Heart left ventricle (tissue), 16 donors: ENCODE data around the gene CABLES2. TPM values are rescaled to one million over a fixed set of nuclear protein-coding genes. Genes with fewer than 3 reads are reported as not detected.

Experiments
- ATAC-seq, 4 donors: fragments of 200-7000 bp; cut with Tn5 transposase; one replicate each; pipeline ENCODE4 v1.9.1; 2020 to 2022; ENCODE audit warnings: moderate library complexity in 4 of 4, mild to moderate bottlenecking in 3 of 4, moderate number of reproducible peaks in 1 of 4
- DNase-seq, 5 donors: peaks; one replicate each; pipeline ENCODE4 v3.0.0-alpha.2; 2020
- H3K27ac ChIP-seq, 12 donors: fragments of 200-600 bp; sonication (generic) in 4 of 12; one replicate each; pipeline versions ENCODE4 v1.5.0 to v1.8.0; 2016 to 2022; ENCODE audit warnings: mild to moderate bottlenecking in 2 of 12
- H3K27me3 ChIP-seq, 9 donors: fragments of 200-600 bp; sonication (generic) in 2 of 9; one replicate each; pipeline versions ENCODE4 v1.5.1 to v1.8.0; 2016 to 2022; ENCODE audit warnings: mild to moderate bottlenecking in 3 of 9
- H3K36me3 ChIP-seq, 9 donors: fragments of 200-600 bp; sonication (generic) in 2 of 9; one replicate each; pipeline versions ENCODE4 v1.5.0 to v1.8.0; 2018 to 2022; ENCODE audit warnings: mild to moderate bottlenecking in 2 of 9
- H3K4me1 ChIP-seq, 12 donors: fragments of 200-600 bp; sonication (generic) in 4 of 12; one replicate each; pipeline versions ENCODE4 v1.5.0 to v1.8.0; 2016 to 2022; ENCODE audit warnings: mild to moderate bottlenecking in 3 of 12
- H3K4me3 ChIP-seq, 12 donors: fragments of 200-600 bp; sonication (generic) in 4 of 12; one replicate each; pipeline versions ENCODE4 v1.5.0 to v1.8.0; 2017 to 2022; ENCODE audit warnings: mild to moderate bottlenecking in 9 of 12, moderate library complexity in 4 of 12
- H3K9me3 ChIP-seq, 12 donors: fragments of 200-600 bp; sonication (generic) in 4 of 12; one replicate each; pipeline versions ENCODE4 v1.5.0 to v1.8.0; 2016 to 2022; ENCODE audit warnings: mild to moderate bottlenecking in 1 of 12
- CTCF ChIP-seq, 12 donors: fragments of 200-600 bp; sonication (generic) in 4 of 12; IDR thresholded peaks; one replicate each; pipeline versions ENCODE4 v1.5.0 to v1.8.0; 2018 to 2022; ENCODE audit warnings: antibody characterized with exemption in 12 of 12, mild to moderate bottlenecking in 5 of 12
- POLR2A ChIP-seq, 2 donors: fragments of 450-650 bp; IDR thresholded peaks; one replicate each; pipeline ENCODE4 v1.6.1; 2017; ENCODE audit warnings: antibody characterized with exemption in 2 of 2, mild to moderate bottlenecking in 2 of 2, moderate library complexity in 2 of 2
- WGBS, 4 donors: extraction: QIAGEN DNeasy Blood & Tissue Kit in 2 of 4; methylation state at CpG; one replicate each; pipeline versions ENCODE4 v1.1.5 to v1.1.7; 2013 to 2018; 5-methylcytosine and 5-hydroxymethylcytosine counted together
- intact Hi-C, 10 donors: fragments of 100-400 bp; cut with DNase I; formaldehyde crosslinking; loops; one replicate each; pipeline versions ENCODE4 v1.11.1 to v1.14.2; 2022
- polyA plus RNA-seq, 2 donors: library from polyadenylated mRNA; stranded (reverse); fragments of 200-250 nt; gene quantifications; one replicate each; pipeline ENCODE4 v1.2.3, GENCODE V29; 2013
- total RNA-seq, 9 donors: library from RNA; depleted of rRNA in 2 of 9; stranded (reverse); fragments of >200 nt in 2 of 9; fragmentation: NEBNext Ultra II Directional in 3 of 9; extraction: Animal tissue kit (Norgen Biotek cat#: 25700) in 3 of 9; gene quantifications; one replicate each; pipeline versions ENCODE4 v1.1.0 to v1.2.4, GENCODE V29; 2016 to 2023
- donor health status: ischemic (EF 13 %, LVEDD 7.1; RV severe dilation, severe dysfunction).
- donor health status: healthy with polysubstance abuse.
- donor health status: DM: no; HTN: yes; CAD: no.
- donor health status: DM: no; HTN: no; CAD: no.
- donor health status: ischemic (EF 25% LVEDD 6.9; RV normal size, moderate dysfunction).
- donor health status: ischemic (EF 25% LVEDD 5.7; RV mildly dilated, moderate dysfunction).
- donor health status: healthy.
- donor health status: DM: yes; HTN: yes; CAD: no.
- donor health status: ischemic (EF 35%, LVEDD 5.7; RV mildly dilated, moderate dysfunction).
- donor health status: nonischemic (EF 11% LVEDD 7.7; RV severe dilation, severe dysfunction).
- donor health status: DM: yes; HTN: yes; CAD: no.
- donor health status: PGD.
- donor health status: ischemic (EF 29% LVEDD 5.4; RV normal size, mild dysfunction).
- donor health status: nonischemic (EF 23%, LVEDD 6.1; RV moderate dilation, normal function).

CABLES2 gene
- total and polyA plus RNA-seq, 11 donors: 2.9 to 12.0 (median 8.8) TPM

GRCh38 chr20:62354031-62354808, 52.9 kb downstream of the CABLES2 start:
- Histone ChIP-seq H3K27ac (peak overlapping the region in 11 of 12 donors; percentile 87 to 97 (median 93)), H3K4me1 (peaks cover 32 to 73% (median 62%) of the 10 kb centered on the region in 12 donors), H3K36me3 (peaks cover 0 to 33% (median 22%) of the 10 kb centered on the region in 9 donors), H3K4me3 (no peak overlapping the region), H3K27me3 (peaks cover 0 to 4% (median 0%) of the 10 kb centered on the region in 9 donors), H3K9me3 (peaks cover 0 to under 1% (median 0%) of the 10 kb centered on the region in 12 donors)
- TF ChIP-seq CTCF (IDR thresholded peaks at IDR 0.05) (no peak), POLR2A (IDR thresholded peaks at IDR 0.05) (no peak)
- ATAC-seq (no peak), DNase-seq (peak in 3 of 5 donors; percentile 20 to 57 (median 29))
- 69 to 76% (median 74%) methylated on average over 11 to 14 of the region's 14 CpGs for WGBS, 4 donors
- intact Hi-C loops: loop anchor here in 4 of 10 donors (5.0 to 10.0 kb wide), 4 partner anchors 42 to 52 kb away; partner anchors contain the start of gene ADRM1 (in 2 of the 4)

- ATAC-seq (no peak), DNase-seq (peak in 3 of 5 donors; percentile 22 to 53 (median 32))
- Histone ChIP-seq H3K4me1 (peaks cover 29 to 65% (median 55%) of the 10 kb centered on the region in 12 donors), H3K4me3 (no peak overlapping the region), H3K9me3 (peaks cover 0 to 8% (median 0%) of the 10 kb centered on the region in 12 donors), H3K27me3 (peaks cover 0 to 4% (median 0%) of the 10 kb centered on the region in 9 donors), H3K36me3 (peaks cover 0 to 33% (median 22%) of the 10 kb centered on the region in 9 donors), H3K27ac (peak overlapping the region; percentile 62 to 97 (median 91))
- TF ChIP-seq POLR2A (IDR thresholded peaks at IDR 0.05) (no peak), CTCF (IDR thresholded peaks at IDR 0.05) (no peak)
- intact Hi-C loops: loop anchor here in 5 of 10 donors (2.0 to 10.0 kb wide), 5 partner anchors 23 to 51 kb away; partner anchors contain the start of gene ADRM1 (in 2 of the 5)
- 79 to 91% (median 90%) methylated on average over 4 to 16 of the region's 16 CpGs for WGBS, 4 donors
Measured at GRCh38 chr20:62353289-62354030, 53.6 kb downstream of the CABLES2 start.

GRCh38 chr20:62352402-62353288, 54.4 kb downstream of the CABLES2 start:
- H3K4me3 ChIP-seq: no peak overlapping the region
- H3K36me3 ChIP-seq: peaks cover 0 to 40% (median 25%) of the 10 kb centered on the region in 9 donors
- peaks cover 0 to 4% (median 0%) of the 10 kb centered on the region in 9 donors for H3K27me3 ChIP-seq
- peaks cover 0 to 11% (median 0%) of the 10 kb centered on the region in 12 donors for H3K9me3 ChIP-seq
- H3K4me1 ChIP-seq: peaks cover 21 to 57% (median 47%) of the 10 kb centered on the region in 12 donors
- intact Hi-C loops: loop anchor here in 5 of 10 donors (2.0 to 10.0 kb wide), 5 partner anchors 24 to 50 kb away; partner anchors contain the start of gene ADRM1 (in 2 of the 5)
- no peak for TF ChIP-seq POLR2A (IDR thresholded peaks at IDR 0.05)
- peak in 8 of 12 donors; percentile 32 to 59 (median 40) for TF ChIP-seq CTCF (IDR thresholded peaks at IDR 0.05)
- peak; percentile 70 to 74 (median 72) for ATAC-seq
- H3K27ac ChIP-seq: peak overlapping the region; percentile 62 to 97 (median 91)
- 49 to 69% (median 63%) methylated on average over 20 to 43 of the region's 43 CpGs for WGBS, 4 donors
- DNase-seq: peak; percentile 85 to 96 (median 90)
